ENCODE results near the gene NECAB2. TPM values are rescaled to one million over a fixed set of nuclear protein-coding genes. Genes with fewer than 3 reads are reported as not detected.

NECAB2 gene
- total RNA-seq, 1 donor from 2014 or later = not detected

DNA sequence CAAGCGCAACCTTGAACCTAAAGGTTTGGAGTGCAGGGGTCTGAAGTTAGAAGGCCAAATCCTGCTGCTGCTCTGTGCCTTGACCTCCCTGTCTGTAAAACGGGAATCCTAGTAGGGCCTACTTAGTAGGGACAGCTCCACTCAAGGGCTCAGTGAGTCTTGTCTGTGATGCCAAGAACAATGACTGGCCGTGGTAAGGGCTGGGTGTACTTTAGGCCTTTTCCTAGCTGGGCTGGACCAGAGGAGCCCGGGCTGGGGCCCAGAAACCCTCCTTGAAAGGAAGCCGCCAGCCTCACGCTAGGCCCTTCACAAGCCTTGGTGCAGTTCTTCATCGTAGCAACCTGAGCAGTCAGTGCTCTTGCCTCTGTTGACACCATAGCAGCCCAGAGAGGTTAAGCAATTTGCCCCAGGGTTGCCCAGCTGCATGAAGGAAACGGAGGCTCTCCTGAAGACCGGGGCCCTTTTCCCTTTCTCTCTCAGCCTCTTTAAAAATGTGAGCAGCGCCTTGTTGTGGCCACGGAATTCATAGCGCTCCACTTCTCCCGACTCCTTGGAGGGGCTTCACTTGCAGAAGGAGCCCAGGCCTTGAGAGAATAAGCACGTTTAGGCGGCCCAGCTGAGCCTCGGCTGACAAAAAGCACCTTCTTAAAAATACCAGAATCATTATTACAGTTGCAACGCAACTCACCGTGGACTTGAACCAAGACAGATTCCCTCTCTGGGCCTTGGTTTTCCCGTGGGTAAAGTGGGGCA, 4.4 kb downstream of the NECAB2 start:
- ATAC-seq (ENCODE audit: low read depth) = no peak
- Mint-ChIP-seq H3K9me3 (no peaks in the 10 kb centered on the region), H3K36me3 (ENCODE audit: low read depth) (no peaks in the 10 kb centered on the region), H3K27ac (no peak overlapping the region), H3K4me1 (peaks cover 5% of the 10 kb centered on the region), H3K4me3 (no peak overlapping the region), H3K27me3 (peaks cover 29% of the 10 kb centered on the region)
- DNase-seq = no peak
- TF ChIP-seq, protein P1, sequence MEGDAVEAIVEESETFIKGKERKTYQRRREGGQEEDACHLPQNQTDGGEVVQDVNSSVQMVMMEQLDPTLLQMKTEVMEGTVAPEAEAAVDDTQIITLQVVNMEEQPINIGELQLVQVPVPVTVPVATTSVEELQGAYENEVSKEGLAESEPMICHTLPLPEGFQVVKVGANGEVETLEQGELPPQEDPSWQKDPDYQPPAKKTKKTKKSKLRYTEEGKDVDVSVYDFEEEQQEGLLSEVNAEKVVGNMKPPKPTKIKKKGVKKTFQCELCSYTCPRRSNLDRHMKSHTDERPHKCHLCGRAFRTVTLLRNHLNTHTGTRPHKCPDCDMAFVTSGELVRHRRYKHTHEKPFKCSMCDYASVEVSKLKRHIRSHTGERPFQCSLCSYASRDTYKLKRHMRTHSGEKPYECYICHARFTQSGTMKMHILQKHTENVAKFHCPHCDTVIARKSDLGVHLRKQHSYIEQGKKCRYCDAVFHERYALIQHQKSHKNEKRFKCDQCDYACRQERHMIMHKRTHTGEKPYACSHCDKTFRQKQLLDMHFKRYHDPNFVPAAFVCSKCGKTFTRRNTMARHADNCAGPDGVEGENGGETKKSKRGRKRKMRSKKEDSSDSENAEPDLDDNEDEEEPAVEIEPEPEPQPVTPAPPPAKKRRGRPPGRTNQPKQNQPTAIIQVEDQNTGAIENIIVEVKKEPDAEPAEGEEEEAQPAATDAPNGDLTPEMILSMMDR (IDR thresholded peaks at IDR 0.05) = no peak
- CTCF ChIA-PET = no interaction called here
- POLR2A ChIA-PET = no interaction called here
- intact Hi-C loops (cut with micrococcal nuclease) = no loop called here

DNA sequence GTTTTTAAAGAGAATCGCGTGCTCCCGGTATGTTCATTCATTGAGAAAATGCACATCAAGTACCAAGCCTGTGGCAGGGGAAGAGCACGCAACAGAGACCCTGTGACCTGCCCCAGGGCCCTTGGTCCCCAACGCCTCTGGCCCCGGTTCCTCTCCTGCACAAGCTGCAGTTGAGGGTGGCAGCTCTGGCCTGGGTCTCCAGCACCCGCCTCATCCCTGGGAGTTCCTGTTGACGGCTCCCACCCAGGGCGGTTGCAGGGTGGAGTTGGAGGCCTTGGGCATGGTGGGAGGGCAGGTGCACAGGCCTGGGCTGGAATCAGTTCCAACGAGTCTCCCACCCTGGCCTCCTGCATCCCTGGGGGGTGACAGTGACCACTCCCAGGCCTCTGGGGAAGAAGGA, 5.0 kb downstream of the NECAB2 start:
- Mint-ChIP-seq H3K4me3 (no peak overlapping the region), H3K4me1 (peaks cover 3% of the 10 kb centered on the region), H3K36me3 (ENCODE audit: low read depth) (no peaks in the 10 kb centered on the region), H3K27ac (no peak overlapping the region), H3K27me3 (peaks cover 31% of the 10 kb centered on the region), H3K9me3 (peaks cover 3% of the 10 kb centered on the region)
- ChIA-PET POLR2A (no interaction called here), CTCF (no interaction called here)
- intact Hi-C loops (cut with micrococcal nuclease) = no loop called here
- TF ChIP-seq, protein P1 (IDR thresholded peaks at IDR 0.05) = no peak
- no peak for ATAC-seq (ENCODE audit: low read depth)
- no peak for DNase-seq

DNA sequence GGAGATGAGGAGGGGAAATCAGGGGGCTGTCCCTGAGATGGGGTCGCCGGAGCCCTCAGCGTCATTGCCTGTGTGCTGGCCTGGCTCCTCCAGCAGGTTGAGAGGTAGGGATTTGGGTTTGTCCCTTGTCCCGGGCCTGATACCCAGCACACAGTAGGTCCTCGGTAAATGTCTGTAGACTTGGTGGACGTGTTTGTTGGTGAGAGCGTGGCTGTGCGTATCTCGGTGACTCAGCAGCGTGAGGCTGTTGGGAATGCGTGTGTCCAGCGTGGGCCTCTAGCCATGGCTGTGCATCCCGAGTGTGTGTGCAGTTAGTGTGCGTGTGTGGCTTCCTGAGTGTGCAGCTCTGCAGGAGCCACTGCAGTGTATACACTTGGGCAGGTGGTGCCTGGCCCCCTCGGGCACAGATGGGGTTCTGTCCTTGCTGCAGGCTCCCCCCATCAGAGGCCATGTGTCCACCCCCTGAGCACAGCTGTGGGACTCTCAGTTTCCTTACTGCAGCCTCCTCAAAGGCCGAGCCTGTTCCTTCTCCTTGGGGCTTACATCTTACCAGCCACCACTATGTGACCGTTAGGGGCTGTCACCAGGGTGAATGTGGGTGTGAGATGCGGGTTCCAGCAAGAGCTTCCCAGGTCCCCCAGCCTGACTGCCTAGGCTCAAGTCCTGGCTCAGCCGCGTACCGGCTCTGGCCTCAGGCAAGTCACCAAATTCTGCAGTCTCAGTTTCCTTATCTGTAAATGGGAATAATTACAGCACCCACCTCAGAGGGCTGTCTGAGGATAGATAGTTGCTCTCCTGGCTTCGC, 5.7 kb downstream of the NECAB2 start:
- DNase-seq = no peak
- ChIA-PET POLR2A (no interaction called here), CTCF (no interaction called here)
- intact Hi-C loops (cut with micrococcal nuclease) = no loop called here
- H3K4me3 Mint-ChIP-seq = no peak overlapping the region
- no peak overlapping the region for H3K27ac Mint-ChIP-seq
- H3K27me3 Mint-ChIP-seq = peaks cover 32% of the 10 kb centered on the region
- TF ChIP-seq, protein P1 (IDR thresholded peaks at IDR 0.05) = no peak
- peaks cover 3% of the 10 kb centered on the region for H3K4me1 Mint-ChIP-seq
- ATAC-seq (ENCODE audit: low read depth) = no peak
- H3K36me3 Mint-ChIP-seq (ENCODE audit: low read depth) = no peaks in the 10 kb centered on the region
- peaks cover 11% of the 10 kb centered on the region for H3K9me3 Mint-ChIP-seq

DNA sequence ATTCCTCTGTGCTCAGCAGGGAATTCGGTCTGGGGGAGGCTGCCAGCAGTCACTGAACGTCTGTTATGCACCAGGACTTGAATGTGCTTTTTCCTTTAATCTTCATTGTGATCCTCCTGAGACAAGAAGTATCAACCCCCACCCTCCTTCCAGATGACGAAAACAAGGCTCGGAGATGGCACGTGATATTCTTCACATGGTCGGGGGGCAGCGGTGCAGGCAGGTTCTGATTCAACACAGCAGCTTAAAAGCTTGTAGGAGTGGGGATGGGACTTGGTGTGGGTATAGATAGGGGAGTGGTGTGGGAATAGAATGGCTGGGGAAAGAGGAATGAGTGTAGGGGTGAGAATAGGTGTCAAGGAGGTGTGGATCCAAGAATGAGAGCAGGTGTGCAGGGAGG, 6.4 kb downstream of the NECAB2 start:
- Mint-ChIP-seq H3K27me3 (peaks cover 29% of the 10 kb centered on the region), H3K9me3 (peaks cover 14% of the 10 kb centered on the region), H3K4me1 (no peaks in the 10 kb centered on the region), H3K4me3 (no peak overlapping the region), H3K27ac (no peak overlapping the region), H3K36me3 (ENCODE audit: low read depth) (no peaks in the 10 kb centered on the region)
- no peak for DNase-seq
- TF ChIP-seq, protein P1 (IDR thresholded peaks at IDR 0.05) = no peak
- POLR2A ChIA-PET = no interaction called here
- CTCF ChIA-PET = no interaction called here
- intact Hi-C loops (cut with micrococcal nuclease) = no loop called here
- no peak for ATAC-seq (ENCODE audit: low read depth)

DNA sequence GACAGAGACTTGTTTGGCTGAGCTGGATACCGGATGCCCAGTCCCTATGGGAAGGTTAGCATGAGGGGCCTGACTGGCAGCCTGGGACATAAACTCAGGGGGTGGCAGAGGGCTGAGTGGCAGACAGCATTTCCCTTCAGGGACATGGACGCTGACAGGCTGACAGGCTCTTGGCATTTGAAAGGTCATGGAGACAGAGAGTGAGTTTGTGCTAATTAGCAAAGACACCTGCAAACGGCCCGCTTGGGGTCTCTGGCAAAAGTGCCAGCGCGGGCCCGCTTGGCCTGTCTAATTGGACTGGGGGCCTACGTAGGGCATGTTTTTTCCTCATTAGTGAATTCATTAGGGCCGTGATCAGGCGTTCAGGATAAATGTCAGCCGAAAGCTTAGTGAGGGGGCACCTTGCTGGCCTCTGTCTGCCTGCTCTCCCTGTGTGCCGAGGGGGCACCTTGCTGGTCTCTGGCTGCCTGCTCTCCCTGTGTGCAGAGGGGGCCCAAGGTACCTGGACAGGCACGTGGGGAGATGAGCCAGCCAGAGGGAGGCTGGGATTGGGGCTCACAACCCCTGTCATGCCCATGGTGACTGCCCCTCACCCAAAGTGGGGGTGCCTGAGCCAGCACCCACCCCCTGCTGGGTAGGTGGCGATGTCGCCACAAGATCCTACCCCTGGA, 7.7 kb downstream of the NECAB2 start:
- ATAC-seq (ENCODE audit: low read depth) (no peak), DNase-seq (no peak)
- Mint-ChIP-seq H3K9me3 (peaks cover 14% of the 10 kb centered on the region), H3K36me3 (ENCODE audit: low read depth) (no peaks in the 10 kb centered on the region), H3K27me3 (peaks cover 19% of the 10 kb centered on the region), H3K27ac (no peak overlapping the region), H3K4me3 (no peak overlapping the region), H3K4me1 (no peaks in the 10 kb centered on the region)
- TF ChIP-seq, protein P1 (IDR thresholded peaks at IDR 0.05) = no peak
- ChIA-PET CTCF (no interaction called here), POLR2A (no interaction called here)
- intact Hi-C loops (cut with micrococcal nuclease) = no loop called here

All from activated B cell treated with CpG ODN at 0.5 μM for 24 hours (primary cell).